GM18951 (cell line): ENCODE data around the gene FREY1.
A peak's percentile ranks its signal among the peaks of the same experiment; 100 is the strongest.

Experiments
- POLR2A ChIP-seq: IDR thresholded peaks from 4 replicates; pipeline ENCODE4 v1.6.1; 2011; ENCODE audit warnings: mild to moderate bottlenecking; ENCODE audit not compliant: insufficient read length, insufficient read depth; ENCODE audit errors: extremely low read depth
- in situ Hi-C: fragments of 300-500 bp; cut with MboI; formaldehyde crosslinking; loops from one replicate; pipeline ENCODE4 v1.12.0; 2022; ENCODE audit warnings: low sequenced_read_pairs, mixed read lengths, inconsistent platforms; ENCODE audit not compliant: unreplicated experiment

Gene FREY1

DNA sequence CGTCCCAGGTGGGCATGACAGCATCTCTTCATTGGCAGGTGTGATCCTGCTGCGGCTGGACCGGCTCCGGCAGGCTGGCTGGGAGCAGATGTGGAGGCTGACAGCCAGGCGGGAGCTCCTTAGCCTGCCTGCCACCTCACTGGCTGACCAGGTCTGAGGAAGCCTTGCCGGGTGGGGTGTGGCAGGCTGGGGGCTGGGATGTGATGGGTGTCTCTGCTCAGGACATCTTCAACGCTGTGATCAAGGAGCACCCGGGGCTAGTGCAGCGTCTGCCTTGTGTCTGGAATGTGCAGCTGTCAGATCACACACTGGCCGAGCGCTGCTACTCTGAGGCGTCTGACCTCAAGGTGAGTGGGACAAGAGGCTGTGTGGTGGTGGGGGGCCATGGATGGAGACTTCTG, 18.9 kb upstream of the FREY1 start:
- in situ Hi-C loops: no loop called here
- no peak for TF ChIP-seq POLR2A

DNA sequence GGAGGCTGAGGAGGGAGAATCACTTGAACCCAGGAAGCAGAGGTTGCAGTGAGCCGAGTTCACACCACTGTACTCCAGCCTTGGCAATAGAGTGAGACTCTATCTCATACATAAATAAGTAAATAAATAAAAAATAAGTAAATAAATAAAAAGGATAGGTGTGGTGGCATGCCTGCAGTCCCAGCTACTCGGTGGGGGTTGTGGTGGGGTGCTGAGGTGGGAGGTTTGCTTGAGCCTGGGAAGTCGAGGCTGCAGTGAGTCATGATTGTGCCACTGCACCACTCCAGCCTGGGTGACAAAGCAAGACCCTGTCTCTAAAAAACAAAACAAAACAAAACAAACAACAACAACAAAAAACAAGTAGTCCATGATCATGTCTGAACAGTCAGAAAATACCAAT, 18.5 kb upstream of the FREY1 start:
- in situ Hi-C loops: no loop called here
- no peak for TF ChIP-seq POLR2A

DNA sequence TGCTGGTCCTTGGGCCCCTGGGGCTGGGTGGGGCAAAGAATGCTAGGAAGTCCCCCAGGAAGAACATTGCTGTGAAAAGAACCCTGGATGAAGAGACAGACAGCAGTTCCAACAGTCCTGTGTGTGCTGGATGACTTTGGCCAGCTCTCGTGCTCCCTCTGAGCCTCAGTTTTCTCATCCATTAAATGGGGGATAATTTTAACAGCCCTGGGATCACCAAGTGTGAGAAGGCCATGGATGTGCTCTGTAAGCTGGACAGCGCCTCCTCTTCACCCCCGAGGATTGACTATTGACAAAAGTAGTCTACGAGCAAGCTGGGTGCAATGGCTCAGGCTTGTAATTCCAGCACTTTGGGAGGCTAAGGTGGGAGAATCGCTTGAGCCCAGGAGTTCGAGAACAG, 17.9 kb upstream of the FREY1 start:
- no peak for TF ChIP-seq POLR2A
- in situ Hi-C loops: no loop called here

DNA sequence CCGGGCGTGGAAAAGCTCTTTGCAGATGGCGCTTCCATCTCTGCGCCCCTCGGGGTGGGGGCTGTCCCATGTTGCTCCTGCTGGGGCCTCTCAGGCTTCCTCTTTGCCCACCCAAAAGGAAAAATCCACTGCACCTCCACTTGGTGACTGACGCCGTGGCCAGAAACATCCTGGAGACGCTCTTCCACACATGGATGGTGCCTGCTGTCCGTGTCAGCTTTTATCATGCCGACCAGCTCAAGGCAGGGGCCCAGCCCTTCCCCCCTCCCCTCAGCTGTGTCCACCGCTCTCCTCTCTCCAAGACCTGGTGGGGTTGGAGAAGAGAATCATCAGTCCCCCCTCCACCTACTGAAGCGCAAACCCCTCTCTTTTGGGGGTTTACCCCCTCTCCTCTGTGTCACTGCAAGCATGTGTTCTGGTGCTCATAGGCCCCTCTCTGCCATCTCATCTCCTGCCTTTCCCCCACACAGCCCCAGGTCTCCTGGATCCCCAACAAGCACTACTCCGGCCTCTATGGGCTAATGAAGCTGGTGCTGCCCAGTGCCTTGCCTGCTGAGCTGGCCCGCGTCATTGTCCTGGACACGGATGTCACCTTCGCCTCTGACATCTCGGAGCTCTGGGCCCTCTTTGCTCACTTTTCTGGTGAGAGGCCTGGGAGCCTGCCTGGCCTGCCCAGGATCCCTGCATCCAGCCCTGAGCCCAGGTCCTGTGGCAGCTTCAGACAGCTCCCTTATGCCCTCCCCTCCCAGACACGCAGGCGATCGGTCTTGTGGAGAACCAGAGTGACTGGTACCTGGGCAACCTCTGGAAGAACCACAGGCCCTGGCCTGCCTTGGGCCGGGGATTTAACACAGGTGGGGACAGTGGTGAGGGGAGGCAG, 17.2 kb upstream of the FREY1 start:
- no peak for TF ChIP-seq POLR2A
- in situ Hi-C loops: no loop called here

DNA sequence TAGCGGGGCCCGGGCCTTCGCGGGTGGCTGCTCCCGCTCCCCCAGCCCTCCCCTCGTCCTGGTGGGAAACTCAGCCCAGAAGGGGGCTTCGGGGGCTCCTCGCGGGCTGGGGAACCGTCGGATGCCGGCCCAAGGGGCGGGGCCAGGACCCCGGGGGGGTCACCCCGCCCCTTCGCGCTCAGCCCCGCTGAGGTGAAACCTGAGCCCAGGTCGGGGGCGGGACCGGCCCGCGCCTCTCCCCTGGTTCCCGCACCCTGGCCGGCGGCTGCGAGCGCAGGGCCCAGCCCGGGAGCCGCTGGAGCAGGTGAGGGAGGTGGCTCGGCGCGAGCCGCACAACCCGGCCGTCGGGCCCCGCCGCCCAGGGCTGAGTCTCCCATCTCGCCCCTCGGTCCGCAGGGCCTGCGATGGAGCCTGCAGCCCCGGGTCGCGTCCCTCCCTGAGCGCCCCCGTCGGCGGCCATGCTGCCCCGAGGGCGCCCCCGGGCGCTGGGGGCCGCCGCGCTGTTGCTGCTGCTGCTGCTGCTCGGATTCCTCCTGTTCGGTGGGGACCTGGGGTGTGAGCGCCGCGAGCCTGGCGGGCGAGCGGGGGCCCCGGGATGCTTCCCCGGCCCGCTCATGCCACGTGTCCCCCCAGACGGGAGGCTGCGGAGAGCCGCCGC, 15.5 kb upstream of the FREY1 start, which contains the start of gene LARGE2:
Gene LARGE2 (plus strand): TSS at position 232 of the 658 bp plus-strand sequence. CDS start 227 bp downstream, at position 459.
- no peak for TF ChIP-seq POLR2A
- in situ Hi-C loops: no loop called here

DNA sequence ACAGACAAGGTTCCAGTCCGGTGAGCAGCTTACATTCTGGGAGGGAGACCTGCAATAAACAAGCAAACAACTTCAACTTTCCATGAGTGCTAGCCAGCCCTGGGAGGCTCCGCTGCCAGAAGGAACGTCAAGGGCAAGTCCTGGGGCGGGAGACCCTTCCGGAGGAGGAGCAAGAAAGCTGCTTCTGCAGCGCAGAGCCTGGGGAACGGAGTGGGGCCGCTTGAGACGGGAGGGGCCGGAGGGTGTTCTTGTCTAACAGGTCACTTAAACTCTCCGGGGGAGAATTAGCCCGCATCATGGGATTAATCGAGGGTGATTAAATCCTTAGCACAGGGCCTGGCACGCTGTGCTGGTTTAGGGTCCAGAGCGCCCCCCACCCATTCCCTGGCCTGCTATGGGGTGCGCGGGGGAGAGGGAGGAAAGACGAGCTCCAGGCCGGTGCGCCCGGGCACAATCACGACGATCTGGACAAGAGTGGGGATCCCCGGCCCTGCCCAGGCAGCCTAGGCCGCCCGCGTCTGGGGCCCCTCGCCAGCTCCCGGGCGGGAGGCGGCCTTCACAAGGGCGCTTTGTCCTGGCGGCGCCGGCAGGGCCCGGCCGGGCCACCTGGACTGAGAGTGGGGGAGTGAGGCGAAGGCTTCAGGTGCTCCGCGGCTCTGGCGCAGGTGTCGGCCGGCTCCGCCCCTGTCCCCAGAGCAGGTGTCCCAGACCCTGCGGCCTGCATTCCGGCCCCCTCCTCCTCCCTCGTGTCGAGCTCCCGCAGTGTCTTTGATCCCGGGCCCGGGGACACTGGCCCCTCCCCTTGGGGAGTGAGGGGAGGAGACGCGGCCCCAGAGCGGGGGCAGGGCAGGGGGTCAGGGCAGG, 14.7 kb upstream of the FREY1 start:
- in situ Hi-C loops: no loop called here
- TF ChIP-seq POLR2A: no peak

DNA sequence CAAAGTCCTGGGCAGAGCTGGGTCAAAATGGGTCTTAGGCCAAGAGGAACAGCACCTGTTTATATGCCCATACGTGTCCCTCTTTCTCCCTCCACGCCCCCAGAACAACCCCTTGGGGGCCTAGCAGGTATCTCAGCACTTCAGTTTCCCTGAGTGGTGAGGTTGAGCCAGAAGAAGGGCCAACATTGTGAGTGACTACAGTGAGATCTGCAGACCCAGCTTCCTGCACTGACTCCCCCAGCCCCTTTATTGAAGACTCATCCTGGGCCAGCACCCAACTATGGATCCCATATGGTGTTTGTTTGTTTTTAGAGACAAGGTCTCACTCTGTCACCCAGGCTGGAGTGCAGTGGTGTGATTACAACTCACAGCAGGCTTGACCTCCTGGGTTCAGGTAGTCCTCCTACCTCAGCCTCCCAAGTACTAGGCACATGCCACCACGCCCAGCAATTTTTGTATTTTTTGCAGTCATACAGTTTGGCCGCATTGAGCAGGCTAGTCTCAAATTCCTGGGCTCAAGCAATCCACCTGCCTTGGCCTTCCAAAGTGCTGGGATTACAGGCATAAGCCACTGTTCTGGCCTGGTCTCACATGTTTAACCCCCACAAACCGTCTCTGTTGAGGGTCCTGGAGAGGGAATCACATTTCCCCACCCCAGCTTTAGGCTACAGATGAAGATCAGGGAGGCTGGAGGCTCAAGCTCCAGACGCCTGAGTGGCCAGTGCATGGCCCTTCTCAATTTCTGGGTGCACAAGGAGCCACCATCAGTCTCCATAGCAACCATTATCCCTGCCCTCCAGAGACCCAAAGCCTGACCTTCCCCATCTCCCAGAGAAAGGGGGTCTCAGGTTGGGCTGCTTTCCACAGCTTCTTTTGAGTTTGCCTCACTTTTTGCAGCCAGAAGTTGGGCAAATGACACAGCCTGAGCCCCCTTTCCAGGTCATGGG, 13.7 kb upstream of the FREY1 start:
- in situ Hi-C loops: no loop called here
- TF ChIP-seq POLR2A: no peak

DNA sequence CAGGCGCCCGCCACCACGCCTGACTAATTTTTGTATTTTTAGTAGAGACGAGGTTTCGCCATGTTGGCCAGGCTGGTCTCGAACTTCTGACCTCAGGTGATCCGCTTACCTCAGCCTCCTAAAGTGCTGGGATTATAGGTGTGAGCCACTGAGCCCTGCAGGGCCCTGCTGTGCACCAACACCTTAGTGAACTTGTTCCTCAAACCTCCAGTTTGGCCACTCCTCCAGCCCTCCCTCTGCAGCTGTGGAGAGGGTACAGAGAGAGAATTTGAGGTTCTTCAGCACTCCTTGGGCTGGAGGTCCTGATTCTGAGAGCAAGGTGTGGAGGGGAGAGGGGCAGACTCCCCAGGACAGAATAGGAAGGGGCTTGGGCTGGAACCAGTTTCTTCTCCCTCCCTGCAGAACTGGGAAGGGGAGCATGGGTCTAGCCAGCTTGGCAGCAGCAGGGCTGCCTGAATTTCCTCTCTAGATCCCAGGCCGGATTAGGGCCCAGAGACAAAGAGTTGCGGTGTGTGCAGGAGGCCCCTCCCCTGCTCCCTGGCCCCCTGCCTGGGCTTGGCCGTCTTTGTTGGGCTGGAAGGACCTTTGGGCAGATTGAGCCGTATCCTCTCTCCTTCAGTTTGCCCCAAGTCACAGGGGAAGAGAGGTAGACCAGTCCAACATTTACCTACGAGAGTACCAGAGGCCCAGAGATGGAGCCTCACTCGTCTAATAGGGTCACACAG, 12.9 kb upstream of the FREY1 start:
- TF ChIP-seq POLR2A: no peak
- in situ Hi-C loops: no loop called here

DNA sequence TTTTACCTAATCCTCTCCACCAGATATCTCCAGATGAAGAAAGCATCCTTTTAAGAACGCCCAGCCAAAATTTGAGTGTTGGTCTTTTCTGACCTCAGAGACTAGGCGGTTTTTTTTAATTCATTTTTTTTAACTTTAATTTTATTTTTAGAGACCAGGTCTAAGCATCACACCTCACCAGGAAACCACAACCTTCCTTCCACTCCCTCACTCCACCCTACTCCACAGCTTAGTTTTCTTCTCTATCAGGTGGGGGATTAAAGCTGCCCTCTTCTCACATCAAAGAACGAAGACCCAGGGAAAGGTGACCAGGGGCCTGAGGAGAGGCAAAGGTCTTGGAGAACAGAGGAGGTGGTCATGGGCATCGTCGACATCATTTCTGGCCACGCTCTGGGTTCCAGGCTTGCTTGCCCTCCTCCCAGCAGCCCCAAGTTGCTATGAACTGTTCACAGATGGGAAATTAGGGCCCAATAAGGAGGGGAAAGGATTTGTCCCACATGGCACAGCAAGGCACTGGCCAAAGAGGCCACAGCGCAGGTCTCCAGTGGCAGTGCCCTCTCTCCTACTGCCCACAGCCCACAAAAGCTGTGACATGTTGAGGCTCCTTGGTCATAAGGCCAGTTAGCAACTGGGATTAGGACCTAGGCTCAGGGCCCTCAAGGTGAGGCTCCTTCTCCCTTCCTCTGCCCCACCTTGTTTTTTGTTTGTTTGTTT, 12.0 kb upstream of the FREY1 start:
- in situ Hi-C loops: no loop called here
- TF ChIP-seq POLR2A: no peak

DNA sequence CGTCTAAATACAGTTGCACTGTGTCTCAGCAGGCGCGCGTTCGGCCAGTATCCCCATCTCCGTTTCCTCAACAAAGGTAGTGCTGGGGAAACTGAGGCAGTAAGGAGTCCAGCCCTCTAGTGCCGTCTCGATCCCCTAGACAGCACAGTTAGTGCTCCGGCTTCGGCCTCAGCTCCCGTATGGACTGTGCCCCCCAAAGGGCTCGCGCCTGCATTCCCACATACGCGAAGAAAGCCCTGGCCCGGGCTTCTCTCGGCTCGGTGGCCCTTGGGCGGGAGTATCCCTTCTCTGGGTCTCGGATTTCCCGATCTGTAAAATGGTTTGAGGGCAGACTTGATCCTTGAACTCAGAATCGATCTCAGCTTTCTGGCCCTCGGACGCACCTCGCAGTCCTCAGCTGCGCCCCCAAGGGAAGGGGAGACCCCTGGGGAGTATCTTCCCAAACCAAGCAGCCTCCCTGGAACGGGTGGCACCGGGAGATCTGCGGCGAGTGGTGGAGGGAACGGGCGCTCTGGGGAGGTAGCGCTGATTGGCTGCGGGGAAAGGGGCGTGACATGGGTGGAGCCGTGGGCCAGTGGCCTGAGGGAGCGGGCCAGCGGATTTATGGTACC, 11.4 kb upstream of the FREY1 start:
- TF ChIP-seq POLR2A: peak; percentile 60
- in situ Hi-C loops: no loop called here
